Subcutaneous preadipocyte (primary cell): Measurements from ENCODE around the gene NUSAP1. TPM values are rescaled to one million over a fixed set of nuclear protein-coding genes. Genes with fewer than 3 reads are reported as not detected.

ENCODE experiments used
- total RNA-seq: library from RNA; depleted of rRNA; stranded (reverse); fragments of >200 nt; gene quantifications from 2 replicates; pipeline ENCODE4 v1.2.3, GENCODE V29; 2012

The NUSAP1 gene
- 60.6 and 79.0 TPM in 2 replicates for total RNA-seq

GRCh38 chr15:41332194-41333025 lies at the start of gene NUSAP1, which contains the start of gene OIP5:
Gene NUSAP1 (plus strand): TSS chr15:41332881. CDS start chr15:41332958, 77 bp downstream.
Gene OIP5 (minus strand): TSS chr15:41332591. CDS start chr15:41332561, 30 bp downstream.

DNA sequence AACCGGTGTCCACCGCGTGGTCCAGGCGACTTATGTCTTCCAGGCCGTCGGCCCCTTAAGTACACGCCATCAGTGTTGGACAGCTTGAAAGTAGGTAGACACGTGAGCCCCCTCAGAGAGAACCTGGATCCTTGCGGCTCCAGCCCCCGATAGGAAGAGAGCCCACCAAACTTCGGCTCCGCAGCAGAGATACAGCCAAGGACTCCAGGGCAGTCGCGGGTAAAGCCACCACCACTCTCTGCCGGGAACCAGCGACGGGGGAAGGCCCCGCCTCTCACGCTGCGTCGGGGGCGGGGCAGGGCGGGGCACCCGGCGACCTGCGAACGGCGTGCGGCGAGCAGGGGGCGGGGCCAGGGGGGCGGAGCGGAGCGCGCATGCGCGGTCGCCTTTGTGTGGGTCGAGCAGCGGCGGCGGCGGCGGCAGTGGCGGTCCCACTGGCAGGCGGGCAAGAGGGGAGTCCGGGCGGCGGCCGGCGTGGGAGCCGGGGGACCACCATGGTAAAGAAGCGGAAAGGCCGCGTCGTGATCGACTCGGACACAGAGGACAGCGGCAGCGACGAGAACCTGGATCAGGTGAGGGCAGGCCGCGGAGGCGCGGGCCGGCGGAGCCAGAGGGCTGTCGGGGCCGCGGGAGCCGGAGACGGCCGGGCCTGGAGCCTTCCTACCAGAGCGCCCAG lies 84.2 kb downstream of the NUSAP1 start, which contains the start of gene RTF1:
RTF1 (plus strand) TSS at position 354 of the 676 bp plus-strand sequence; CDS start at position 375, 21 bp downstream.

Other genes starting within 250 kb of the NUSAP1 start
- gene INO80, start 216.6 kb upstream of the NUSAP1 start, total RNA-seq: 20.6 and 26.4 TPM in 2 replicates
- not detected in 2 replicates for gene EXD1, start 102.1 kb upstream of the NUSAP1 start, total RNA-seq
- gene CHP1, start 101.6 kb upstream of the NUSAP1 start, total RNA-seq: 94.8 and 110 TPM in 2 replicates
- 8.6 and 10.3 TPM in 2 replicates for gene OIP5, start 290 bp upstream of the NUSAP1 start, total RNA-seq
- gene NDUFAF1, start 69.6 kb downstream of the NUSAP1 start, total RNA-seq: 23.1 and 25.0 TPM in 2 replicates
- gene RTF1, start 84.2 kb downstream of the NUSAP1 start, total RNA-seq: 26.2 and 26.8 TPM in 2 replicates
- 1.1 and 3.1 TPM in 2 replicates for gene ITPKA, start 161.0 kb downstream of the NUSAP1 start, total RNA-seq
- 0.20 TPM in 1 of 2 replicates, not detected in the other for gene LTK, start 180.9 kb downstream of the NUSAP1 start, total RNA-seq
- gene RPAP1, start 211.4 kb downstream of the NUSAP1 start, total RNA-seq: 19.1 and 27.6 TPM in 2 replicates
- 7.0 and 11.9 TPM in 2 replicates for gene TYRO3, start 226.3 kb downstream of the NUSAP1 start, total RNA-seq